Measurements from ENCODE around the gene AGPAT4. TPM values are rescaled to one million over a fixed set of nuclear protein-coding genes. Genes with fewer than 3 reads are reported as not detected.

The AGPAT4 gene
- total RNA-seq, 2 donors from 2014 or later, result 15.9 to 19.2 TPM

DNA sequence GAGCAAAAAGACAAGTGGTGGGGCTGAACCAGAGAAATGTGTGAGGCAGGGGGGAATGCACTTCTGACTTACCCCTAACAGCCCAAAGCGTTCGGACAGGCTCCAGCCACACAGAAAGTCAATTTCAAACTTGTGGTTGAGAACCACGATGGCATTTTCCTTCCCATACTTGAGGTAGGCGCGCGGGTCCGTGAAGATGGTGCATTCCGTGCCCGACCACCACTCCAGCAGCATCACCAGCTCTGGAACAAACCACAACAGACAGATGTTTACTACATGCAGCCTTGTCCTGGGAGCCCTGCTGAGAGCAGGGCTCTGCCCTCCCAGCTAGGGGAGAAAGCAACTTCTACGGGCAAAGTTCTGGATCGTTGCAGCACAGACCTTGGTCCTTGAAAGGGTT is 107.7 kb downstream of the AGPAT4 start:
- Mint-ChIP-seq H3K4me3 (no peak overlapping the region), H3K36me3 (ENCODE audit: low read depth) (peaks cover 8% of the 10 kb centered on the region), H3K27me3 (no peaks in the 10 kb centered on the region), H3K4me1 (peaks cover 4% of the 10 kb centered on the region), H3K27ac (no peak overlapping the region)
- ATAC-seq, result no peak
- no peak for DNase-seq
- H3K9me3 ChIP-seq (ENCODE audit: control insufficient read depth, low read length, poor library complexity, severe bottlenecking), result no peaks in the 10 kb centered on the region

DNA sequence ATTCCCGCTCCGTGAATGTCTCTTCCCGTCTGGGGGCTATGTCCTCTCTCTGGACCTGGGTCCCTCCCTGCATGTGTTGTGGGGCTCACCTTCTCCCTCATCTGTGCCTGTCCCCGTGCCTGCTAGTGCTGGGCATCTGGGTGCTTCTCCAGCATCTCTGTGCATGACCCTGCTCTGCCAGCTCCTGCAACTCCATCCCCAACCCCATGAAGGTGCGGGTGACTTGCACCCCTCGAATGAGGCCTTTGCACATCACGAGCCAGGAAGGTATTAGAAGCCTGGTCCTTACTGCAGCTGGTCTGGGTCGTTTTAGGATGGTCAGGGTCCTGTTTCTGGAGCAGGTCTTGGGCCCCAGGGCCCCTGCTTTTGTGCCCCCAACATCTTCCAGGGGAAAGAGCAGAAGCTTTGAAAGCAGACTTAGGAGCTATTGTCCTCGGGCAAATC is 109.7 kb downstream of the AGPAT4 start:
- H3K9me3 ChIP-seq (ENCODE audit: control insufficient read depth, low read length, poor library complexity, severe bottlenecking), result no peaks in the 10 kb centered on the region
- Mint-ChIP-seq H3K27me3 (no peaks in the 10 kb centered on the region), H3K4me1 (no peaks in the 10 kb centered on the region), H3K4me3 (no peak overlapping the region), H3K36me3 (ENCODE audit: low read depth) (peaks cover 8% of the 10 kb centered on the region), H3K27ac (no peak overlapping the region)
- no peak for ATAC-seq
- no peak for DNase-seq

DNA sequence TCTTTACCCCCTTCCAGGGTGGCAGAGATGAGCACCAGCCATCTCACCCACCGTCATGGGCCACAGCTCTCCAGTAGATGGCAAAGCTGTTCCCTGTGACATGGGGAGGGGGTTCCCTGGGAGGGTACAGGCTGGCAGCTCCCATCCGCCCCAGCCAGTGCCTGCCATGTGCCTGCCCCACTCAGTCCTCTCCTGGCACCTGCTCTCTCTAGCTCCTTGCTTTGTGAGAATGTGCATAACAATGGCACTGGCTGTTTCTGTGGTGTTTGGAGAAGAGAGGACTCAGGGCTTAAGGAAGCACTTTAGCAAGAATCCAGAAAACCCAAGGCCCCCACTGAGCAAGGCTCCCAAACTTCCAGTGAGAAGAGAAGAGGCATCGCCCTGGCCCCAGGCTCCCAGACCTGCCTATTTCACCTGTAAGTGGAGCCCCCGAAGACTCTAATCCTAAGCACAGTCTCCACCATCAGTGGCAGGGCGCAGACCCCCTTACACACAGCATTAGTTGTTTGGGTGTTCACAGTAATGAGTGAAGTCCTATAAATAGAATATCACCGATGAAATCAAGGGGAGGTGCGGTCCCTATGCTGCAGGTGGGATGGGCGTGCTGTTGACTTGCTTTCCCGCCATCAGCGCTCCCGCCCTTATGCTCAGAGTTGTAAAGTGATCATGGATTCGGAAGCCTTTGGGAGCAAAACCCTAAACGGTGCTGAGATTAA is 110.2 kb downstream of the AGPAT4 start:
- no peak for DNase-seq
- no peak overlapping the region for H3K27ac Mint-ChIP-seq

DNA sequence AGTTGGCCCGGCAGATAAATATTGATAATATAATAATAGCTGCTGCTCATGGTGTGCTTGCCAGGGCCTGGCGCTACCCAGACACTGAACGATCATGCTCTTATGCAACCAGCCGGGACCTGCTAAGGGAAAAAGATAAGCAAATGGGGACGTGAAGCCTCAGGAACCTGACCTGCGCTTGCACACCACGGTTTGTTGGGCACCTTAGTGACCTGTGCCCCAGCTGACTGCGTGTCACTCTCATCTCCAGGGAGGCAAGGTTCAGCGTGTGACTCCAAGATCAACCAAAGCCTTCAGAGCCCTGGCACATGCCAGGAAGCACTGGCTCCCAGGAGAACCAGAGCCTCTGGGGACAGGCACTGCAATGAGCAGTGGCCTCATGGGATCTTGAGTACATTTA is 111.1 kb downstream of the AGPAT4 start:
- DNase-seq (no peak), ATAC-seq (no peak)
- no peaks in the 10 kb centered on the region for H3K9me3 ChIP-seq (ENCODE audit: control insufficient read depth, low read length, poor library complexity, severe bottlenecking)
- peak overlapping the region; percentile 2 for H3K27ac Mint-ChIP-seq
- H3K4me1 Mint-ChIP-seq, result no peaks in the 10 kb centered on the region
- no peaks in the 10 kb centered on the region for H3K27me3 Mint-ChIP-seq
- peaks cover 8% of the 10 kb centered on the region for H3K36me3 Mint-ChIP-seq (ENCODE audit: low read depth)
- H3K4me3 Mint-ChIP-seq, result no peak overlapping the region

More for the DNA sequence above, 110.2 kb downstream of the AGPAT4 start:
- Mint-ChIP-seq H3K4me3 (no peak overlapping the region), H3K27me3 (no peaks in the 10 kb centered on the region), H3K4me1 (no peaks in the 10 kb centered on the region), H3K36me3 (ENCODE audit: low read depth) (peaks cover 8% of the 10 kb centered on the region)
- no peak for ATAC-seq
- H3K9me3 ChIP-seq (ENCODE audit: control insufficient read depth, low read length, poor library complexity, severe bottlenecking), result no peaks in the 10 kb centered on the region

DNA sequence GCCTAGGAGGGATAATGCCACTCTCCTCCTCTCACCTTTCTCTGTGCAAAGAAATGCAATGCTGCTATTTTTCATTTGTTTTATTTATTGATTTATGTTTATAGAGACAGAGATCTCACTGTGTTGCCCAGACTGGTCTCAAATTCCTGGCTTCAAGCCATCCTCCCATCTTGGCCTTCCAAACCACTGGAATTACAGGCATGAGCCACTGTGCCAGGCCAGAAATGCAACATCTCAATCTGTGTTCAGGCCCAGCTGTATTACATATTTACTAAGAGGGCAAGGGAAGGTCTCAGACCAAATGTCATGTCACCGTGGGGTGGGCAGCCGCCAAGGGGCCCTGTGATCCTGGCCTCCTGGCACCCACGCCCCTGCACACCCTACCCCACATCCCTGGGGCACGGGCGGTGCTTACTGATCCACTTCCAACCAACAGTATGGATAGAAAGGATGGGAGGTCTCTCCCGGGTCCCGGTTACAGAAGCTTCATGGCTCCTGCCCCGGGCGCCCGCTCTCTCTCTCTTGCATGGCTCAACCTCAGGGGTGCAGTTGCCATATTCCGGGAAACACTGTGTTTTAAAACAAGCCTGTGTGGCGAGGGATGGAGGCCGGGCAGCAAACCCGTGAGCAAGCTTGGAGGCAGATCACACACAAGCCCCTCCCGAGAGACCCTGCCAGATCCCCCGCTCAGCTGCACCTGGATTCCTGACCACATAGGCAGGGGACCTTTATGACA is 111.8 kb downstream of the AGPAT4 start:
- no peaks in the 10 kb centered on the region for H3K4me1 Mint-ChIP-seq
- peaks cover 8% of the 10 kb centered on the region for H3K36me3 Mint-ChIP-seq (ENCODE audit: low read depth)
- H3K9me3 ChIP-seq (ENCODE audit: control insufficient read depth, low read length, poor library complexity, severe bottlenecking), result no peaks in the 10 kb centered on the region
- no peaks in the 10 kb centered on the region for H3K27me3 Mint-ChIP-seq
- H3K27ac Mint-ChIP-seq, result no peak overlapping the region
- no peak for ATAC-seq
- no peak overlapping the region for H3K4me3 Mint-ChIP-seq
- no peak for DNase-seq

DNA sequence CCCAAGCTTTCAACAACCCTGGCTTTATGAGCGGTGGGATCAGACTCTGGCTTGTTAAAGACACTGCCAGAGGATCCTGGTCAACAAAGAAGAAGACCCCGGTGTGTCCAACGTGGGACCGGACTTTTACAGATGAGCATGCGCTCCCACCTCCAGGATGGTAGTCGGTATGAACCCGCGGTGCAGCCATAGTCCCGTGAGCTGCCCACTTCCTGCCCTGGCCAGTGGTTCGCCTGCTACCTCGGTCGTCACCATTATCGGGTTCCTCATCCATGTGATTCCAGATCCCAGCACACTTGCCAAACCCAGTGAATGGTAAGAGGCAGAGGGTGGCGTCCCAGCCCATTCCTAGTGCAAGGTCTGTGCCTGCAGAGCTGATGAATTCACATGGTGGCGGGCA is 112.7 kb downstream of the AGPAT4 start:
- Mint-ChIP-seq H3K4me3 (no peak overlapping the region), H3K4me1 (no peaks in the 10 kb centered on the region), H3K27me3 (no peaks in the 10 kb centered on the region), H3K27ac (no peak overlapping the region), H3K36me3 (ENCODE audit: low read depth) (peaks cover 8% of the 10 kb centered on the region)
- no peak for ATAC-seq
- no peaks in the 10 kb centered on the region for H3K9me3 ChIP-seq (ENCODE audit: control insufficient read depth, low read length, poor library complexity, severe bottlenecking)
- no peak for DNase-seq

DNA sequence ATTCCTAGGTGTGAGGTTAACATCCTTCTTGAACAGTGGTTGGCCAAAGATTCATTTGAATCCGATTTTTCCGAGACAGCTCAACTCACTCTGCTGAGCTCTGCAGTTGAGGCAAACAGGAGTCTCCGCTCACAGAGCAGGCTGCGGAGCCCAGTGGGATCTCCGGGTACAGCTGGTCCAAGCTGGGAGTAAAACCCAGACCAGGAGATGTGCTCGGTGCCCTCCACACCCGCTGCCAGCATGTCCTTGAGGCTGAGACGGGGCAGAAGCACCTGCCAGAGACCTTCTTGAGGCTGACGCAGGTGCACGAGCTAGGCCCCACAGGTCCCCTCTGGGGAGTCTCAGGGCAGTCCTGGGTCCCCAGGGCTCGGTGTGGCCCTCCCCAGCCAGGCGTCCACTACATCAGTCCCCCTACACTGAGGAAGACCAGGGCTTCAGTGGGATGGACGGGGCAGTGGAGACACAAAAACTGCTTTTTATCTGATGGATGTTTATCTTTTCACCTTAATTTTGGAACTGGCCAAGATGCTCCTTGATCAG is 119.0 kb downstream of the AGPAT4 start:
- Mint-ChIP-seq H3K4me1 (peaks cover 4% of the 10 kb centered on the region), H3K27me3 (no peaks in the 10 kb centered on the region), H3K27ac (peak overlapping the region; percentile 56), H3K4me3 (no peak overlapping the region), H3K36me3 (ENCODE audit: low read depth) (peaks cover 4% of the 10 kb centered on the region)
- DNase-seq, result no peak
- no peak for ATAC-seq
- no peaks in the 10 kb centered on the region for H3K9me3 ChIP-seq (ENCODE audit: control insufficient read depth, low read length, poor library complexity, severe bottlenecking)

DNA sequence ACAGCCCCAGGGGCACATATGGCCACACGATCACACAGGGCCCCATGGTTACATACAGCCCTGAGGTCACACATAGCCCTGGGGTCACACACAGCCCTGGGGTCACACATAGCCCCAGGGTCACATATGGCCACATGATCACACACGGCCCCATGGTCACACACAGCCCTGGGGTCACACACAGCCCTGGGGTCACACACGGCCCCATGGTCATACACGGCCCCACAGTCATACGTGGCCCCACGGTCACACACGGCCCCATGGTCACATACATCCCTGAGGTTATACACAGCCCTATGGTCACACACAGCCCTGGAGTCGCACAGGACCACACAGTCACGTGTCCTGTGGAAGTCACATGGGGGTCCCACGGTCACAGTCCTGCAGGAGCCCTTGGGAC is 120.1 kb downstream of the AGPAT4 start:
- no peak overlapping the region for H3K27ac Mint-ChIP-seq
- no peak overlapping the region for H3K4me3 Mint-ChIP-seq
- H3K9me3 ChIP-seq (ENCODE audit: control insufficient read depth, low read length, poor library complexity, severe bottlenecking), result no peaks in the 10 kb centered on the region

DNA sequence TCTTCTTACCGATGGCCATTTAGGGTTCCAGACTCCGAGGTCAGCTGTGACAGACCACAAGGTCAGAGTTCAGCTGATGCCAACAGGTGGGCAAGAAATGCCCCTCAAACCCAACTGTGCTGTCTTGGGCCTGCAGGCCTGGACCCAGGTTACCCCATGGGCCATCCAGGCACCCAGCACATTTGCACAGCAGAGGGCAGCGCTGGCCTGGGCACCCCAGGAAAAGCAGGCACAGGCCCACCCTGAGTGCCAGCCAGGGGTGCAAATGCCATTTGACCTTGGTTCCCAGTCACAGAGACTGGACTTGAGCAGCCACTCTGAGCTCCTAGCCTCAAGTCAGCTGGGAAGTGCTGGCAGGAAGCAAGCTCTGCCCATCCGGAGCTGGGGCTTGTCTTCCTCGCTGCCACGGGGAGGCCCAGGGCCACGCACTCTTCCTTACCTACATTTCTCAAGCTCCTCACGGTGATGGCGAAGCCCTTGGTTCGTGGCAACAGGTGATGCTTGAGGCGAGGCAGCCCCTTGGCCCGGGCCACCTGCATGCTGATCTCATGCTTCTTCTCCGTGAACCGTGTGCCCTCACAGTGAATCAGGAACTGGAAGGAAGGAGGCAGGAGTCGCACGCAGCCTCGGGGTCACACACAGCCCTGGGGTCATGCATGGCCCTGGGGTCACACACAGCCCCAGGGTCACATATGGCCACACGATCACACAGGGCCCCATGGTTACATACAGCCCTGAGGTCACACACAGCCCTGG is 120.8 kb downstream of the AGPAT4 start:
- DNase-seq, result no peak
- Mint-ChIP-seq H3K4me3 (no peak overlapping the region), H3K36me3 (ENCODE audit: low read depth) (peaks cover 5% of the 10 kb centered on the region), H3K27me3 (no peaks in the 10 kb centered on the region), H3K4me1 (peaks cover 4% of the 10 kb centered on the region), H3K27ac (no peak overlapping the region)
- no peaks in the 10 kb centered on the region for H3K9me3 ChIP-seq (ENCODE audit: control insufficient read depth, low read length, poor library complexity, severe bottlenecking)
- ATAC-seq, result peak; percentile 36

More for the DNA sequence above, 120.1 kb downstream of the AGPAT4 start:
- no peak for ATAC-seq
- no peak for DNase-seq
- Mint-ChIP-seq H3K4me1 (peaks cover 4% of the 10 kb centered on the region), H3K36me3 (ENCODE audit: low read depth) (peaks cover 5% of the 10 kb centered on the region), H3K27me3 (no peaks in the 10 kb centered on the region)

DNA sequence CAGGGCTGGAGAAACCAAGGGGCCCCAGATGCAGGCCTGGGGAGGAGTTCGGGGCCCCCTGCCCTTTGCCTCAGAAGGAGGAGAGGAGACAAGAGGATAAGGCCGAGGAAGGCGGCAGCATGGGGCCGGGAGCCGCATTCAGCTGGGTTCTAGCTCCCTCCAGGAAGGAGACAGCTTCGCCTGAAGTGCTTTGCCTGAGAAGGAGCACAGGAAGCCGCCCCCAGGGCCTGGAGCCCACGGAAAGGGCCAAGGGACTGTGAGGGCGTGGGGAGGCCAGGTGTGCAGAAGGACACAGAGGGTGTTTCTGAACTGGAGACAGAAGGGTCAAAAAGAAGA is 121.4 kb downstream of the AGPAT4 start:
- H3K27ac Mint-ChIP-seq, result no peak overlapping the region
- peak overlapping the region; percentile 19 for H3K4me3 Mint-ChIP-seq
- peaks cover 5% of the 10 kb centered on the region for H3K36me3 Mint-ChIP-seq (ENCODE audit: low read depth)
- no peaks in the 10 kb centered on the region for H3K9me3 ChIP-seq (ENCODE audit: control insufficient read depth, low read length, poor library complexity, severe bottlenecking)
- ATAC-seq (no peak), DNase-seq (no peak)
- H3K4me1 Mint-ChIP-seq, result peaks cover 4% of the 10 kb centered on the region
- no peaks in the 10 kb centered on the region for H3K27me3 Mint-ChIP-seq

DNA sequence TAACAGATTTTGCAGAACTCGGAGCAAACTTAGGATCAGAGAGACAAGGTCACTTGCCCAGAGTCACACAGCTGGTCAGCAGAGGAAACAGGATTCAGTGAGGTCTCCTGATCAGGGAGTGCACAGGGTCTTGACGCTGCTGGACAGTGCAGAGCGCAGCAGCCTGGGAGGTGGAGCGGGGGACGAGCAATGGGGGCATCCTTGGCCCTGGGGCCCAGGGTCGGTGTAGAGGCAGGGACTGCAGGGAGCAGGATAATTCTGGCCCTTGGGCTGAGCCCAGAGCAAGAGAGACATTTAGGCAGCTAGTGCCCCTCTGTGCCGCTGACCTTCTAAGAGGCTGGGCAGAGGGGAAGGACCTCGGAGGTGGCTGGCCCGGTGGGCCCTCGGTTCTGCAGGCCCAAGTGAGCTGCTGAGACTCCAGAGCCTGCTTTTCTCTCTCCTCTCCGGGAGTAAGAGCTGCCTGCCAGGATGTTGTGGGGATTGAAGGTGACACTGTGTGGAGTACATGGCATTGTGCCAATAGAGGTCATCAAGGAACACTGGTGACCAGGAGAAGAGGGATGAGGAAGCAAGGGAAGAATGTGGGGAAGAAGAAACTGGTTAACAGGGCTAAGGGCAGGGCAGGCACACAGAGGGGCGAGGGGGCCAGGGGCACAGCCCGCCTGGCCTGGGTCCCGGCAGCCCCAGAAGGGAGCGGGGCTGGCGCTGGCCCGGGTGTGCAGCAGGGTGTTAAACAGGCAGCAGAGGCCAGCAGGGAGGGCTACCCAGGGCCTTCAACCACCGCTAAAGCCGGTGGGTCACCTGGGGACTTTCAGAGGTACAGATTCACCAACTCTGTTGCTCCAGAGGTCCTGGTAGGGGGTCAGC is 122.0 kb downstream of the AGPAT4 start:
- Mint-ChIP-seq H3K27me3 (no peaks in the 10 kb centered on the region), H3K36me3 (ENCODE audit: low read depth) (peaks cover 5% of the 10 kb centered on the region), H3K27ac (peak overlapping the region; percentile 74), H3K4me3 (peak overlapping the region; percentile 19), H3K4me1 (peaks cover 4% of the 10 kb centered on the region)
- DNase-seq (no peak), ATAC-seq (no peak)
- no peaks in the 10 kb centered on the region for H3K9me3 ChIP-seq (ENCODE audit: control insufficient read depth, low read length, poor library complexity, severe bottlenecking)

DNA sequence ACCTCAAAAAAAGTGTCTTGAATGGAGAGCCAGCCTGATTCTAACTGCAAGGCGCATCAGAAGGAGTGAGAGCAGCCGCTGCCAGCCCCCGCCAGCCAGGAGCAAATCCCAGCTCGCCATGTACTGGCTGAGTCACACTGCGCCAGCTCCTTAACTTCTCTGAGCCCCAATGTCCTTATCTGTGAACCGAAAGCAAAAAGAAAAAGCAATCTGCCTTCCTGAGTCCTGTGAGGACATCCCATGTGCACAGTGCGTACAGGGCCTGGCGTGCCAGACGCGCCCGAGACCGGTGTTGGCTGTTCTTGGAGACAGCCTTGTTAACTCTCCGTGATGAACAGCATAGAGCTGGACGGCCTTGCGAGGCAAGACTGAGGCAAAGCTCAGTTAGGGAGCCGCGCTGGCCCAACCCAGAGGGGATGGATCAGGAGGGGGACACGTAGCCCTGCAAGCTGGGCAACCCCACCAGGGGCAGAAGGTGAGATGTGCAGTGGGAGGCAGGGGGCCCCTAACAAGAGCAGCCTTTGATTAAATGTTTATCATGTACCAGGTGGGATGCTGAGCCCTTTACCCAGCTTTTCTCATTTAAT is 122.7 kb downstream of the AGPAT4 start:
- H3K9me3 ChIP-seq (ENCODE audit: control insufficient read depth, low read length, poor library complexity, severe bottlenecking), result no peaks in the 10 kb centered on the region
- Mint-ChIP-seq H3K27me3 (no peaks in the 10 kb centered on the region), H3K27ac (peak overlapping the region; percentile 74), H3K36me3 (ENCODE audit: low read depth) (peaks cover 7% of the 10 kb centered on the region), H3K4me3 (no peak overlapping the region), H3K4me1 (peaks cover 4% of the 10 kb centered on the region)
- no peak for DNase-seq
- ATAC-seq, result no peak
